ENCODE data around the gene GPR142. TPM values are rescaled to one million over a fixed set of nuclear protein-coding genes. Genes with fewer than 3 reads are reported as not detected.
A peak's percentile ranks its signal among the peaks of the same experiment; 100 is the strongest.

The GPR142 gene
- total and polyA plus RNA-seq, 2 of the 13 experiments (the other 11 are each of a cell fraction or from before 2014, with no cell fraction given): not detected

DNA sequence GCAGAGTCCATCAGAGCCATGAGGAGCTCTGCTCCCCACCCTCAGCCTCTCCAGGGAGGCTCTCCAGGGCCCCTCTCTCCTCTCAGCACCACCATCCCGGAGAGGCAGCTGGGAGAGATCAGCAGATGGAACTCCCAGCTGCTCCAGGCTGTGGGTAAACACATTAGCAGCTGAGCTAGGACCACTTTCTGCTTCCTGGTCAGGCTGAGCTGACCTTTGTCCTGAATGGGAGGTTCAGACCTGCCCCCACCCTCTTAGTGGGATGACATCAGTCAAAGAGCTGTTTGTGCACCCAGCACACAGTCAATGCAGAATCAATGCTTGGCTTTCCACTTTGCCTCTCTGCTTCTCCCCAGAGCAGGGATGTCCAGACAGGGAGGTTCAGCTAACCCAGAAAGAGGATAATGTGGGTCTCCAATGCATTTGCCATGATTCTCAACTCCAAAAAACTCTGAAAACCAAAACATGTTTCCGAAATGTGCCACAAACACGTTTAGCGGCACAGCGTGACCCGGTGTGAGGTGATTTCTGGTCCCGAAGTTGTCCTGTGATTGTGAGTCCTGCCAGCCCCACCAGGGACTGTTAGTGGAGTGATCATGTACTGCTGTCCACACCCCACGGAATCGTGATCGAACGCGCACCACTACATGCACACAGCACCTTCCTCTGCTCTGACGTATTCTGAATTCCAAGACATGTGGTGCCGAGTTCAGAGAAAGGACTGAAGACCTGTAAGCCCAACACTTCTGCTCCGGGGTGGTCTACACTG lies 6.7 kb downstream of the GPR142 start (continued):
- TF ChIP-seq, protein P1, sequence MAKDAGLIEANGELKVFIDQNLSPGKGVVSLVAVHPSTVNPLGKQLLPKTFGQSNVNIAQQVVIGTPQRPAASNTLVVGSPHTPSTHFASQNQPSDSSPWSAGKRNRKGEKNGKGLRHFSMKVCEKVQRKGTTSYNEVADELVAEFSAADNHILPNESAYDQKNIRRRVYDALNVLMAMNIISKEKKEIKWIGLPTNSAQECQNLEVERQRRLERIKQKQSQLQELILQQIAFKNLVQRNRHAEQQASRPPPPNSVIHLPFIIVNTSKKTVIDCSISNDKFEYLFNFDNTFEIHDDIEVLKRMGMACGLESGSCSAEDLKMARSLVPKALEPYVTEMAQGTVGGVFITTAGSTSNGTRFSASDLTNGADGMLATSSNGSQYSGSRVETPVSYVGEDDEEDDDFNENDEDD (CRISPR knock-in tag; IDR thresholded peaks at IDR 0.05; ENCODE audit: borderline replicate concordance): no peak
- TF ChIP-seq SRF (IDR thresholded peaks at IDR 0.05; ENCODE audit: low read depth, low read length): no peak
- TF ChIP-seq U2AF2 (IDR thresholded peaks at IDR 0.05; ENCODE audit: low read depth, low read length): no peak
- TF ChIP-seq AGO1 (IDR thresholded peaks at IDR 0.05; ENCODE audit: low read depth, low read length, poor library complexity, severe bottlenecking): no peak
- TF ChIP-seq ZBTB38 (CRISPR knock-in tag; IDR thresholded peaks at IDR 0.05): peak; percentile 68; the same call in 1 of the 2 replicates
- no peak for TF ChIP-seq RBAK (CRISPR knock-in tag; IDR thresholded peaks at IDR 0.05)
- TF ChIP-seq, protein P2, sequence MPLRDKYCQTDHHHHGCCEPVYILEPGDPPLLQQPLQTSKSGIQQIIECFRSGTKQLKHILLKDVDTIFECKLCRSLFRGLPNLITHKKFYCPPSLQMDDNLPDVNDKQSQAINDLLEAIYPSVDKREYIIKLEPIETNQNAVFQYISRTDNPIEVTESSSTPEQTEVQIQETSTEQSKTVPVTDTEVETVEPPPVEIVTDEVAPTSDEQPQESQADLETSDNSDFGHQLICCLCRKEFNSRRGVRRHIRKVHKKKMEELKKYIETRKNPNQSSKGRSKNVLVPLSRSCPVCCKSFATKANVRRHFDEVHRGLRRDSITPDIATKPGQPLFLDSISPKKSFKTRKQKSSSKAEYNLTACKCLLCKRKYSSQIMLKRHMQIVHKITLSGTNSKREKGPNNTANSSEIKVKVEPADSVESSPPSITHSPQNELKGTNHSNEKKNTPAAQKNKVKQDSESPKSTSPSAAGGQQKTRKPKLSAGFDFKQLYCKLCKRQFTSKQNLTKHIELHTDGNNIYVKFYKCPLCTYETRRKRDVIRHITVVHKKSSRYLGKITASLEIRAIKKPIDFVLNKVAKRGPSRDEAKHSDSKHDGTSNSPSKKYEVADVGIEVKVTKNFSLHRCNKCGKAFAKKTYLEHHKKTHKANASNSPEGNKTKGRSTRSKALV (CRISPR knock-in tag; IDR thresholded peaks at IDR 0.05): no peak
- no peak for TF ChIP-seq TCF7L2 (IDR thresholded peaks at IDR 0.05; ENCODE audit: low read depth, low read length)
- TF ChIP-seq HNF4A (CRISPR knock-in tag; IDR thresholded peaks at IDR 0.05): peak; percentile 98
- peak; percentile 97 for TF ChIP-seq SAP130 (CRISPR knock-in tag; IDR thresholded peaks at IDR 0.05; ENCODE audit: low read depth)
- TF ChIP-seq ZNF878 (CRISPR knock-in tag; IDR thresholded peaks at IDR 0.05): 0 out of 2 replicates have a peak, but pooled peaks have one; percentile 67
- peak; percentile 61; the same call in 1 of the 2 replicates for TF ChIP-seq KDM2A (CRISPR knock-in tag; IDR thresholded peaks at IDR 0.05; ENCODE audit: borderline replicate concordance, low read depth)
- no peak for TF ChIP-seq SNAI1 (CRISPR knock-in tag; IDR thresholded peaks at IDR 0.05; ENCODE audit: borderline replicate concordance)
- no peak for TF ChIP-seq ZFP37 (CRISPR knock-in tag; IDR thresholded peaks at IDR 0.05; ENCODE audit: borderline replicate concordance)
- TF ChIP-seq, protein P3, sequence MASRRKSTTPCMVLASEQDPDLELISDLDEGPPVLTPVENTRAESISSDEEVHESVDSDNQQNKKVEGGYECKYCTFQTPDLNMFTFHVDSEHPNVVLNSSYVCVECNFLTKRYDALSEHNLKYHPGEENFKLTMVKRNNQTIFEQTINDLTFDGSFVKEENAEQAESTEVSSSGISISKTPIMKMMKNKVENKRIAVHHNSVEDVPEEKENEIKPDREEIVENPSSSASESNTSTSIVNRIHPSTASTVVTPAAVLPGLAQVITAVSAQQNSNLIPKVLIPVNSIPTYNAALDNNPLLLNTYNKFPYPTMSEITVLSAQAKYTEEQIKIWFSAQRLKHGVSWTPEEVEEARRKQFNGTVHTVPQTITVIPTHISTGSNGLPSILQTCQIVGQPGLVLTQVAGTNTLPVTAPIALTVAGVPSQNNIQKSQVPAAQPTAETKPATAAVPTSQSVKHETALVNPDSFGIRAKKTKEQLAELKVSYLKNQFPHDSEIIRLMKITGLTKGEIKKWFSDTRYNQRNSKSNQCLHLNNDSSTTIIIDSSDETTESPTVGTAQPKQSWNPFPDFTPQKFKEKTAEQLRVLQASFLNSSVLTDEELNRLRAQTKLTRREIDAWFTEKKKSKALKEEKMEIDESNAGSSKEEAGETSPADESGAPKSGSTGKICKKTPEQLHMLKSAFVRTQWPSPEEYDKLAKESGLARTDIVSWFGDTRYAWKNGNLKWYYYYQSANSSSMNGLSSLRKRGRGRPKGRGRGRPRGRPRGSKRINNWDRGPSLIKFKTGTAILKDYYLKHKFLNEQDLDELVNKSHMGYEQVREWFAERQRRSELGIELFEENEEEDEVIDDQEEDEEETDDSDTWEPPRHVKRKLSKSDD (CRISPR knock-in tag; IDR thresholded peaks at IDR 0.05; ENCODE audit: low read depth): no peak

Measured in HepG2 (cell line).